GM12878 (cell line): ENCODE results near the gene SQOR.
"Not testable (repeated sequence)": the region's sequence is repeated elsewhere in the genome, so short reads cannot be mapped to it uniquely, and the experiment has no call there.

Experiments
- CTCF ChIP-seq, 3 experiments: IDR thresholded peaks in 2 of 3; conservative IDR thresholded peaks in 1 of 3; 2 replicates each; pipeline ENCODE4 v1.5.1; 2011; ENCODE audit warnings: low read depth in 3 of 3, low read length in 3 of 3, mild to moderate bottlenecking in 3 of 3, control low read depth in 2 of 3, moderate library complexity in 2 of 3, inconsistent platforms in 1 of 3, mixed read lengths in 1 of 3; ENCODE audit not compliant: control insufficient read depth in 2 of 3, insufficient read depth in 1 of 3; ENCODE audit errors: extremely low read depth in 1 of 3
- FOS ChIP-seq: IDR thresholded peaks from 3 replicates; pipeline ENCODE4 v1.6.1; 2011; ENCODE audit warnings: borderline replicate concordance; ENCODE audit not compliant: insufficient read length; ENCODE audit errors: extremely low read depth
- IRF3 ChIP-seq: fragments of 450-650 bp; IDR thresholded peaks from 2 replicates; pipeline ENCODE4 v1.6.1; 2014; ENCODE audit warnings: mild to moderate bottlenecking
- KDM1A ChIP-seq: fragments of 200-600 bp; sonication (generic); IDR thresholded peaks from 2 replicates; pipeline ENCODE4 v1.6.1; 2016; ENCODE audit warnings: borderline replicate concordance
- MXI1 ChIP-seq: fragments of 150-350 bp; IDR thresholded peaks from 2 replicates; pipeline ENCODE4 v1.6.1; 2011; ENCODE audit warnings: low read depth, mild to moderate bottlenecking, inconsistent platforms, low read length, improper control_type of control experiment
- ZBTB4 ChIP-seq: fragments of 450-650 bp; formaldehyde crosslinking; IDR thresholded peaks from 2 replicates; pipeline ENCODE4 v1.4.0; 2022; ENCODE audit warnings: mild to moderate bottlenecking, moderate library complexity
- TF ChIP-seq, protein P1 (sequence below): IDR thresholded peaks from 2 replicates; pipeline ENCODE4 v1.6.1; 2011; ENCODE audit warnings: borderline replicate concordance, low read depth, mild to moderate bottlenecking, moderate library complexity, low read length; ENCODE audit not compliant: insufficient read depth, poor library complexity, severe bottlenecking

GRCh38 chr15:45650007-45650406, 15.2 kb downstream of the SQOR start:
- not testable (repeated sequence) for TF ChIP-seq MXI1; ZBTB4; IRF3; FOS; CTCF (IDR thresholded peaks at IDR 0.05 in 2 of 3, conservative IDR thresholded peaks at IDR 0.05 in 1 of 3; ENCODE audit: control insufficient read depth in 2 of 3, extremely low read depth in 1 of 3, insufficient read depth in 1 of 3, low read depth in 3 of 3, low read length in 3 of 3); KDM1A
- TF ChIP-seq, protein P1, sequence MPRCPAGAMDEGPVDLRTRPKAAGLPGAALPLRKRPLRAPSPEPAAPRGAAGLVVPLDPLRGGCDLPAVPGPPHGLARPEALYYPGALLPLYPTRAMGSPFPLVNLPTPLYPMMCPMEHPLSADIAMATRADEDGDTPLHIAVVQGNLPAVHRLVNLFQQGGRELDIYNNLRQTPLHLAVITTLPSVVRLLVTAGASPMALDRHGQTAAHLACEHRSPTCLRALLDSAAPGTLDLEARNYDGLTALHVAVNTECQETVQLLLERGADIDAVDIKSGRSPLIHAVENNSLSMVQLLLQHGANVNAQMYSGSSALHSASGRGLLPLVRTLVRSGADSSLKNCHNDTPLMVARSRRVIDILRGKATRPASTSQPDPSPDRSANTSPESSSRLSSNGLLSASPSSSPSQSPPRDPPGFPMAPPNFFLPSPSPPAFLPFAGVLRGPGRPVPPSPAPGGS, result not testable (repeated sequence)
